ENCODE results near the gene PANX1.
A peak's percentile ranks its signal among the peaks of the same experiment; 100 is the strongest.
"Not testable (repeated sequence)": the region's sequence is repeated elsewhere in the genome, so short reads cannot be mapped to it uniquely, and the experiment has no call there.

PANX1 gene

GRCh38 chr11:94150704-94151685, 22.4 kb downstream of the PANX1 start:
- no peak for DNase-seq

- DNase-seq = no peak
These were observed 23.4 kb downstream of the PANX1 start for GRCh38 chr11:94151903-94152677.

GRCh38 chr11:94152678-94153065, 24.0 kb downstream of the PANX1 start:
- DNase-seq = no peak

GRCh38 chr11:94153320-94153719, 24.7 kb downstream of the PANX1 start:
- no peak for DNase-seq

GRCh38 chr11:94154095-94154856, 25.6 kb downstream of the PANX1 start:
- no peak for DNase-seq

GRCh38 chr11:94157339-94157738, 28.7 kb downstream of the PANX1 start:
- DNase-seq = not testable (repeated sequence)

- no peak for DNase-seq
These were observed 40.2 kb downstream of the PANX1 start for GRCh38 chr11:94168882-94169281.

- DNase-seq = no peak
These were observed 40.9 kb downstream of the PANX1 start for GRCh38 chr11:94169516-94169915.

- no peak for DNase-seq
These were observed 41.4 kb downstream of the PANX1 start for GRCh38 chr11:94169930-94170545.

GRCh38 chr11:94170953-94171352, 42.3 kb downstream of the PANX1 start:
- DNase-seq = no peak

GRCh38 chr11:94171693-94172440, 43.2 kb downstream of the PANX1 start:
- no peak for DNase-seq

GRCh38 chr11:94175535-94175934, 46.9 kb downstream of the PANX1 start:
- DNase-seq = no peak

GRCh38 chr11:94178331-94178730, 49.7 kb downstream of the PANX1 start:
- no peak for DNase-seq

GRCh38 chr11:94179696-94180095, 51.1 kb downstream of the PANX1 start:
- DNase-seq = no peak

- DNase-seq = no peak
These were observed 52.9 kb downstream of the PANX1 start for GRCh38 chr11:94181526-94181925.

- no peak for DNase-seq
These were observed 53.3 kb downstream of the PANX1 start for GRCh38 chr11:94181943-94182342.

- DNase-seq = no peak
These were observed 54.7 kb downstream of the PANX1 start for GRCh38 chr11:94183251-94183885.

- peak; percentile 52 for DNase-seq
These were observed 55.2 kb downstream of the PANX1 start for GRCh38 chr11:94183886-94184264.

GRCh38 chr11:94184362-94184761, 55.7 kb downstream of the PANX1 start:
- peak; percentile 34 for DNase-seq

- peak; percentile 72 for DNase-seq
These were observed 56.2 kb downstream of the PANX1 start for GRCh38 chr11:94184846-94185245.

- no peak for DNase-seq
These were observed 56.9 kb downstream of the PANX1 start for GRCh38 chr11:94185416-94186084.

Data from DMS79 (cell line).